22Rv1 (cell line): Measurements from ENCODE around the gene ANKIB1.

ENCODE experiments used
- CTCF ChIP-seq: fragments of 450-650 bp; IDR thresholded peaks from 2 replicates; pipeline ENCODE4 v1.5.1; 2017; ENCODE audit warnings: mild to moderate bottlenecking
- ZFX ChIP-seq: fragments of 450-650 bp; IDR thresholded peaks from 2 replicates; pipeline ENCODE4 v1.6.1; 2017; ENCODE audit warnings: antibody characterized with exemption, borderline replicate concordance

- TF ChIP-seq CTCF (peak; percentile 72), ZFX (no peak)
Observed at GRCh38 chr7:92448205-92448747, 202.5 kb downstream of the ANKIB1 start.
